Activated gamma-delta T cell treated with anti-CD3 and anti-CD28 coated beads, Interleukin-2, amount 50 U/mL, for 16 hours (primary cell): ENCODE measurements around the gene SFTPA2.
"Not testable (repeated sequence)": the region's sequence is repeated elsewhere in the genome, so short reads cannot be mapped to it uniquely, and the experiment has no call there.

ENCODE experiments used
- DNase-seq: peaks from one replicate; pipeline ENCODE4 v3.0.0-alpha.2; 2020; ENCODE audit warnings: low read depth

The SFTPA2 gene

DNA sequence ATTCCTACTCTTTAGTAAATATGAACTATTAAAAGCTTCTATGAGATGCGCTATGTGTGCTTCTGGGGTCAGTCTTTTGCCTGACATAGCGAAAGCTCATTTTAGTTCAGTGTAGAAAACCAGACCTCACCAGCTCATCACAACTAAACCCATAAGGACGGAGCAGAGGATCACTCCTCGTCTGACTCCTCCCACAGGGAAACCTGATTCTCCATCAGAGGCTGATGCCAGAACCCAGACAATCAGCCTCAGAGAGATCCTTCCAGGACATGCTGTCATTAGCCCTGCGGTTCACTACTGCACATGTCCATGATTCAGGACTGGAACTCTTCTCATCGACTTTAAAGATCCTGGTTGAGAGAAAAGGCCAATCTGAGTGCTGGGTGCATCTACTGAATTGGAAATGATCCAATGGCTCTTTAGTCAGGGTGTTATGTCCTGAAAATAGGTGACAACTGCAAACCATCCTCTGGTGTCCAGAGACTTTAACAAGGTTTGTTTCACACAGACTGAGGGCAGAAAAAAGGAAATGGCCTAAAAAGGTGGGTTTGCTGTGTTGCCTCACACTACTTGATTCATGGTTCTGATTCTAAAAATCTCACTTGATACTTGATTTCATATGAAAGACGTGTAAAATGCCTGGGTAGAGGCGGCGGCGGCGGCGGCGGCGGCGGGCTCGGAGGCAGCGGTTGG lies 48.2 kb downstream of the SFTPA2 start, which contains the start of gene EIF5AL1:
TSS of gene EIF5AL1 (plus strand) at position 643 of the 693 bp plus-strand sequence. CDS start 117 bp downstream, outside the sequence.
- DNase-seq: not testable (repeated sequence)

- not testable (repeated sequence) for DNase-seq
Observed at GRCh38 chr10:79509934-79510508, 50.2 kb downstream of the SFTPA2 start.

DNA sequence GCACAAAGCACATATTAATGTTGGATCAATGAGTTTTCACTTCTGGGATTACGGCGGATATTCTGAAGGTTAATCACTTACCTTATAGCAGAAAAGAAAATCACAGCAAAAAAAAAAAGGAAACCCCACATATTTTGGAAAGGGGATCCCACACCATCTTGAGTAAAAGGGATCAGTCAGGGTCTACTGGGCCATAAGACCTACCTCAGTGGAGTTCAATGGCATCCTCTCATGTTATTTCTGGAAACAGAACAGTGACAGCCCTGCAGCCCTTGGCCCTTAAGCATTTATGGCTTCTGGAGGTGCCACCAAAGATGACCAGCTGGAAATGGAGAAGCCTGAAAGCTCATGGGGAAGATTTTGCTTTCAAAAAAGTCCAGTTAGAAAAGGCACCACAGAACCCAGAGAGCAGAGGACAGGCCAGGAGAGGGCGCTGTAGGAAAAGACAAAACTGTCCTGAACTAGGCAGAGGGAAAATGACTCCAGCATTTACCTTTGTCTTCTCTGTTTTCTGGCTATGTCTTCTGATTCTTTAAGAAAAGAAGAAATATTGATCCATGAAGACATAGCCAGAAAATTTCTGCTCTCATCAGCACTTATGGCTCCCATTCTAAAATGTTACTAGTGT lies 50.8 kb downstream of the SFTPA2 start:
- DNase-seq: not testable (repeated sequence)

GRCh38 chr10:79508245-79508644 lies 52.0 kb downstream of the SFTPA2 start:
- DNase-seq: not testable (repeated sequence)

- no peak for DNase-seq
Observed at GRCh38 chr10:79507440-79508167, 52.6 kb downstream of the SFTPA2 start.
